Gastrocnemius medialis (tissue), 4 donors: ENCODE data around the gene DHRS3.

Experiments used
- POLR2A ChIP-seq, 2 donors: fragments of 450-650 bp; IDR thresholded peaks; one replicate each; pipeline ENCODE4 v1.6.1; 2017; ENCODE audit warnings: antibody characterized with exemption in 2 of 2, mild to moderate bottlenecking in 2 of 2, moderate library complexity in 2 of 2
- TF ChIP-seq, protein P1 (sequence below), 5 experiments: fragments of 450-650 bp in 3 of 5; fragments of 200-600 bp in 2 of 5; sonication (generic) in 2 of 5; IDR thresholded peaks in 4 of 5; conservative IDR thresholded peaks in 1 of 5; 1 replicate in 4 of 5; 2 replicates in 1 of 5; pipeline ENCODE4 v1.5.1; 2016 to 2019; ENCODE audit warnings: antibody characterized with exemption in 5 of 5, mild to moderate bottlenecking in 3 of 5, moderate library complexity in 3 of 5

DNA sequence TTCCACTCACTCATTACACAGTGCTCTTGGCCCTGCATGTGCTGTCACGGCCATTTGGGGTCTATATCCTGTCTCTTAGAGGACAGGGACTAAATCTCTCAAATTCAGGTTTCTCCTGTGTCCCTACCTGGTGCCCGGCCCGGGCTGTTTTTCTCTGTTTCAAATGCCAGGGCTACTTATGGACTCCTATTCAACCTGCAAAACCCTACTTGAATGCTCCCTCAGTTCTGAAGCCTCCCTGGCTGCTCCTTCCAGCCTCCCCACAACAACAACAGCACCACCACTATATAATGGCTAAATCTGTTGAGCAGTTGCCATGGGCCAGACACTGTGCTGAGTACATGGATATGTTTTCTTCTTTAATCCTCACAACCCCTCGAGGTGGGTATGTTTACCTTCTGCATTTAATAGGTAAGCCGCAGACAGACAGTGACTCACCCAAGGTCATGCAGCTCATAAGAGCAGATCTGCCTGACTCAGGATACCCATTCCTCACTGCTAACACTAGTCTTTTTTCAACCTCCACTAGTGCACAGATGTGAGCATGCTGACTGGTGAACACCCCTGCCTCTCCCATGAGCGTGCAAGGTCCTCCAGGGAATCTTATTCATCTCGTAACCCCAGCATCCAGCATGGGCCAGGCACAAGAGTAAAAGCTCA is 29.9 kb downstream of the DHRS3 start:
- TF ChIP-seq, protein P1, sequence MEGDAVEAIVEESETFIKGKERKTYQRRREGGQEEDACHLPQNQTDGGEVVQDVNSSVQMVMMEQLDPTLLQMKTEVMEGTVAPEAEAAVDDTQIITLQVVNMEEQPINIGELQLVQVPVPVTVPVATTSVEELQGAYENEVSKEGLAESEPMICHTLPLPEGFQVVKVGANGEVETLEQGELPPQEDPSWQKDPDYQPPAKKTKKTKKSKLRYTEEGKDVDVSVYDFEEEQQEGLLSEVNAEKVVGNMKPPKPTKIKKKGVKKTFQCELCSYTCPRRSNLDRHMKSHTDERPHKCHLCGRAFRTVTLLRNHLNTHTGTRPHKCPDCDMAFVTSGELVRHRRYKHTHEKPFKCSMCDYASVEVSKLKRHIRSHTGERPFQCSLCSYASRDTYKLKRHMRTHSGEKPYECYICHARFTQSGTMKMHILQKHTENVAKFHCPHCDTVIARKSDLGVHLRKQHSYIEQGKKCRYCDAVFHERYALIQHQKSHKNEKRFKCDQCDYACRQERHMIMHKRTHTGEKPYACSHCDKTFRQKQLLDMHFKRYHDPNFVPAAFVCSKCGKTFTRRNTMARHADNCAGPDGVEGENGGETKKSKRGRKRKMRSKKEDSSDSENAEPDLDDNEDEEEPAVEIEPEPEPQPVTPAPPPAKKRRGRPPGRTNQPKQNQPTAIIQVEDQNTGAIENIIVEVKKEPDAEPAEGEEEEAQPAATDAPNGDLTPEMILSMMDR (IDR thresholded peaks at IDR 0.05 in 4 of 5, conservative IDR thresholded peaks at IDR 0.05 in 1 of 5): no peak
- no peak for TF ChIP-seq POLR2A (IDR thresholded peaks at IDR 0.05)
